H9 (cell line): ENCODE data around the gene SLC44A1. TPM values are rescaled to one million over a fixed set of nuclear protein-coding genes. Genes with fewer than 3 reads are reported as not detected.

Experiments used
- DNase-seq: peaks from one replicate; pipeline ENCODE4 v3.0.0-alpha.2; 2017
- H2AFZ ChIP-seq: one replicate; pipeline ENCODE4 v1.6.1; 2013; ENCODE audit warnings: mild to moderate bottlenecking, low read length, control low read depth, moderate library complexity
- H2AK5ac ChIP-seq: 2 replicates; pipeline ENCODE4 v1.6.1; 2013; ENCODE audit warnings: low read length, control low read depth, mixed read lengths; ENCODE audit not compliant: insufficient read length
- H2BK120ac ChIP-seq: one replicate; pipeline ENCODE4 v1.6.1; 2013; ENCODE audit warnings: low read depth, mild to moderate bottlenecking, low read length, control low read depth, inconsistent platforms; ENCODE audit not compliant: poor library complexity, severe bottlenecking
- H2BK12ac ChIP-seq: 2 replicates; pipeline ENCODE4 v1.6.1; 2013; ENCODE audit warnings: low read length, control low read depth, mixed read lengths, low read depth; ENCODE audit not compliant: insufficient read length
- H2BK15ac ChIP-seq: 2 replicates; pipeline ENCODE4 v1.6.1; 2013; ENCODE audit warnings: low read depth, low read length, control low read depth
- H2BK20ac ChIP-seq: one replicate; pipeline ENCODE4 v1.6.1; 2013; ENCODE audit warnings: low read depth, mild to moderate bottlenecking, low read length, control low read depth, inconsistent platforms; ENCODE audit not compliant: poor library complexity, severe bottlenecking
- H2BK5ac ChIP-seq: 2 replicates; pipeline ENCODE4 v1.6.1; 2013; ENCODE audit warnings: low read length, control low read depth, mixed read lengths; ENCODE audit not compliant: insufficient read length
- H3K14ac ChIP-seq: 2 replicates; pipeline ENCODE4 v1.6.1; 2013; ENCODE audit warnings: low read length, control low read depth; ENCODE audit not compliant: insufficient read depth
- H3K18ac ChIP-seq: 2 replicates; pipeline ENCODE4 v1.6.1; 2013; ENCODE audit warnings: low read depth, mild to moderate bottlenecking, mixed read lengths, low read length, control low read depth; ENCODE audit not compliant: insufficient read length
- H3K23ac ChIP-seq: 2 replicates; pipeline ENCODE4 v1.6.1; 2013; ENCODE audit warnings: low read length, control low read depth, mixed read lengths, low read depth; ENCODE audit not compliant: insufficient read length
- H3K23me2 ChIP-seq: 2 replicates; pipeline ENCODE4 v1.6.1; 2013; ENCODE audit warnings: low read depth, mild to moderate bottlenecking, mixed read lengths, low read length, control low read depth; ENCODE audit not compliant: insufficient read length, poor library complexity, severe bottlenecking
- H3K27ac ChIP-seq: 2 replicates; pipeline ENCODE4 v1.5.1; 2013; ENCODE audit warnings: low read length, control low read depth, mixed read lengths, low read depth; ENCODE audit not compliant: insufficient read length
- H3K27me3 ChIP-seq: 2 replicates; pipeline ENCODE4 v1.6.1; 2013; ENCODE audit warnings: low read length, control low read depth, inconsistent platforms; ENCODE audit not compliant: insufficient read depth
- H3K4ac ChIP-seq: 2 replicates; pipeline ENCODE4 v1.6.1; 2013; ENCODE audit warnings: low read depth, mild to moderate bottlenecking, control low read depth, inconsistent platforms, low read length, moderate library complexity
- H3K4me1 ChIP-seq: 2 replicates; pipeline ENCODE4 v1.6.1; 2013; ENCODE audit warnings: low read length, control low read depth, inconsistent platforms; ENCODE audit not compliant: insufficient read depth
- H3K4me2 ChIP-seq: 2 replicates; pipeline ENCODE4 v1.6.1; 2013; ENCODE audit warnings: low read length, control low read depth, mixed read lengths; ENCODE audit not compliant: insufficient read length, insufficient read depth
- H3K56ac ChIP-seq: 2 replicates; pipeline ENCODE4 v1.6.1; 2013; ENCODE audit warnings: low read depth, mild to moderate bottlenecking, mixed read lengths, low read length, control low read depth; ENCODE audit not compliant: insufficient read length
- H3K79me1 ChIP-seq: 2 replicates; pipeline ENCODE4 v1.6.1; 2013; ENCODE audit warnings: low read depth, mild to moderate bottlenecking, moderate library complexity, low read length, control low read depth, inconsistent platforms; ENCODE audit not compliant: insufficient read depth, poor library complexity, severe bottlenecking
- H3K79me2 ChIP-seq: 2 replicates; pipeline ENCODE4 v1.6.1; 2013; ENCODE audit warnings: low read length, control low read depth, inconsistent platforms; ENCODE audit not compliant: insufficient read depth
- H3K9ac ChIP-seq: 2 replicates; pipeline ENCODE4 v1.6.1; 2013; ENCODE audit warnings: low read length, control low read depth, mixed read lengths; ENCODE audit not compliant: insufficient read length; ENCODE audit errors: extremely low read depth
- H3K9me3 ChIP-seq: one replicate; pipeline ENCODE4 v1.6.1; 2013; ENCODE audit warnings: low read depth, low read length, inconsistent platforms; ENCODE audit not compliant: control insufficient read depth
- H3T11ph ChIP-seq: one replicate; pipeline ENCODE4 v1.6.1; 2013; ENCODE audit warnings: mild to moderate bottlenecking, low read length, control low read depth, inconsistent platforms
- H4K20me1 ChIP-seq: one replicate; pipeline ENCODE4 v1.6.1; 2013; ENCODE audit not compliant: control insufficient read depth, insufficient read length, insufficient read depth
- H4K5ac ChIP-seq: 2 replicates; pipeline ENCODE4 v1.6.1; 2013; ENCODE audit warnings: low read depth, mild to moderate bottlenecking, mixed read lengths, low read length, control low read depth; ENCODE audit not compliant: insufficient read length
- H4K8ac ChIP-seq: replicated peaks from 2 replicates; pipeline ENCODE4 v1.6.1; 2013; ENCODE audit warnings: low read length, control low read depth, mixed read lengths, low read depth; ENCODE audit not compliant: insufficient read length
- H4K91ac ChIP-seq: 2 replicates; pipeline ENCODE4 v1.6.1; 2013; ENCODE audit warnings: low read depth, mild to moderate bottlenecking, moderate library complexity, mixed read lengths, low read length, control low read depth; ENCODE audit not compliant: insufficient read length
- H3K27ac Mint-ChIP-seq, 3 experiments: 2 replicates in 2 of 3; 3 replicates in 1 of 3; pipeline ENCODE4 v1.8.0; 2020 to 2021; ENCODE audit warnings: mixed read lengths in 3 of 3, mild to moderate bottlenecking in 1 of 3, moderate library complexity in 1 of 3
- H3K27me3 Mint-ChIP-seq: 2 replicates; pipeline ENCODE4 v1.8.0; 2021; ENCODE audit warnings: low read depth, mild to moderate bottlenecking, moderate library complexity, mixed read lengths
- H3K36me3 Mint-ChIP-seq, 3 experiments: 2 replicates in 2 of 3; 3 replicates in 1 of 3; pipeline ENCODE4 v1.8.0; 2020 to 2021; ENCODE audit warnings: low read depth in 3 of 3, mixed read lengths in 3 of 3; ENCODE audit not compliant: insufficient read depth in 1 of 3
- H3K4me1 Mint-ChIP-seq, 2 experiments: 2 replicates each; pipeline ENCODE4 v1.8.0; 2020; ENCODE audit warnings: mixed read lengths in 2 of 2
- H3K4me3 Mint-ChIP-seq, 2 experiments: 2 replicates in 1 of 2; 3 replicates in 1 of 2; pipeline ENCODE4 v1.8.0; 2020 to 2021; ENCODE audit warnings: mild to moderate bottlenecking in 2 of 2, mixed read lengths in 2 of 2, moderate library complexity in 1 of 2
- H3K9me3 Mint-ChIP-seq, 2 experiments: 2 replicates in 1 of 2; 3 replicates in 1 of 2; pipeline ENCODE4 v1.8.0; 2020; ENCODE audit warnings: mild to moderate bottlenecking in 2 of 2, mixed read lengths in 2 of 2, moderate library complexity in 1 of 2
- WGBS: extraction: QIAGEN DNeasy Blood & Tissue Kit; methylation state at CpG from one replicate; pipeline ENCODE4 v1.1.7; 2013; ENCODE audit warnings: missing lambda C conversion rate, low lambda C conversion rate, mixed read lengths; ENCODE audit not compliant: insufficient read length; ENCODE audit errors: extremely low coverage; 5-methylcytosine and 5-hydroxymethylcytosine counted together
- total RNA-seq: library from RNA; stranded (reverse); gene quantifications from 2 replicates; pipeline ENCODE4 v1.2.1, GENCODE V29; 2021
- TF ChIP-seq, protein P1 (sequence below): fragments of 200-600 bp; sonication (generic); conservative IDR thresholded peaks from 3 replicates; pipeline ENCODE4 v1.8.0; 2021; ENCODE audit warnings: antibody characterized with exemption, mild to moderate bottlenecking

Gene SLC44A1
- total RNA-seq, 1 experiment from 2014 or later = 60.7 TPM

DNA sequence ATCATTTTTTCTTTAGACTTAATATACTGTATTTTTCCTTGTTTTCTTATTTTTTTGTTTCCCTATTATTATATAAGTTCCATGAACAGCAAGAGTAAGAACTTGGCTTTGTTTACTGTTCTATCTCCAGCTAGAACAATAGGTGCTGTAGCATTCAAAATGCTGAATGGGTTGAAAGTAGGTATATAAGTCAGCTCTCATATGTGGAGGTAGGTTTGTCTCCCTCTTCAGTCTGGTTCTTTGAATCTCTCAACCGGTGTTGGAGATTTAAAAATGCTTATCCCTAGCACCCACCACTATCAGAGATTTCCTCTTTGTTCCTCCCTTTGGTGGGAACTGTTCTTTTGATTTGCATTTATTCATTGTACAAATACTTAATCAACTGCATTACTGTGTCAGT lies 115.9 kb downstream of the SLC44A1 start:
- Histone ChIP-seq H4K91ac (no peak overlapping the region), H2BK5ac (no peak overlapping the region), H3K9ac (no peak overlapping the region), H3K27me3 (no peaks in the 10 kb centered on the region), H3K4ac (no peak overlapping the region), H2BK120ac (no peak overlapping the region), H3K23me2 (no peaks in the 10 kb centered on the region), H2AK5ac (no peak overlapping the region), H2AFZ (no peak overlapping the region), H3K14ac (no peak overlapping the region), H4K5ac (no peak overlapping the region), H3K4me1 (0 out of 2 replicates have a peak, but pooled peaks cover under 1% of the 10 kb centered on the region), H2BK20ac (no peak overlapping the region), H3K79me1 (no peaks in the 10 kb centered on the region), H3K27ac (no peak overlapping the region), H3K79me2 (no peaks in the 10 kb centered on the region), H3K4me2 (no peak overlapping the region), H3T11ph (no peak overlapping the region), H2BK12ac (no peak overlapping the region), H2BK15ac (no peak overlapping the region), H4K8ac (no peak overlapping the region), H3K56ac (no peak overlapping the region), H4K20me1 (no peaks in the 10 kb centered on the region), H3K9me3 (no peaks in the 10 kb centered on the region), H3K23ac (no peak overlapping the region), H3K18ac (no peak overlapping the region)
- peaks cover 6 to 40% (median 37%) of the 10 kb centered on the region in 3 experiments; a peak in 5 of 7 replicates for H3K36me3 Mint-ChIP-seq
- DNase-seq = no peak
- WGBS = no CpG with 5 or more reads among the region's 1 CpG
- peak overlapping the region in 2 of 3 experiments; percentile 52 to 79; a peak in 2 of 7 replicates for H3K27ac Mint-ChIP-seq
- H3K27me3 Mint-ChIP-seq = no peaks in the 10 kb centered on the region
- TF ChIP-seq, protein P1, sequence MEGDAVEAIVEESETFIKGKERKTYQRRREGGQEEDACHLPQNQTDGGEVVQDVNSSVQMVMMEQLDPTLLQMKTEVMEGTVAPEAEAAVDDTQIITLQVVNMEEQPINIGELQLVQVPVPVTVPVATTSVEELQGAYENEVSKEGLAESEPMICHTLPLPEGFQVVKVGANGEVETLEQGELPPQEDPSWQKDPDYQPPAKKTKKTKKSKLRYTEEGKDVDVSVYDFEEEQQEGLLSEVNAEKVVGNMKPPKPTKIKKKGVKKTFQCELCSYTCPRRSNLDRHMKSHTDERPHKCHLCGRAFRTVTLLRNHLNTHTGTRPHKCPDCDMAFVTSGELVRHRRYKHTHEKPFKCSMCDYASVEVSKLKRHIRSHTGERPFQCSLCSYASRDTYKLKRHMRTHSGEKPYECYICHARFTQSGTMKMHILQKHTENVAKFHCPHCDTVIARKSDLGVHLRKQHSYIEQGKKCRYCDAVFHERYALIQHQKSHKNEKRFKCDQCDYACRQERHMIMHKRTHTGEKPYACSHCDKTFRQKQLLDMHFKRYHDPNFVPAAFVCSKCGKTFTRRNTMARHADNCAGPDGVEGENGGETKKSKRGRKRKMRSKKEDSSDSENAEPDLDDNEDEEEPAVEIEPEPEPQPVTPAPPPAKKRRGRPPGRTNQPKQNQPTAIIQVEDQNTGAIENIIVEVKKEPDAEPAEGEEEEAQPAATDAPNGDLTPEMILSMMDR = peak; percentile 37; the same call in 2 of the 3 replicates
- no peaks in the 10 kb centered on the region for H3K9me3 Mint-ChIP-seq
- no peak overlapping the region for H3K4me3 Mint-ChIP-seq
- peaks cover 4% of the 10 kb centered on the region in 2 experiments; a peak in 2 of 4 replicates for H3K4me1 Mint-ChIP-seq
